K562 (cell line): ENCODE data around the gene PDGFD. TPM values are rescaled to one million over a fixed set of nuclear protein-coding genes. Genes with fewer than 3 reads are reported as not detected.

Source experiments
- IRF1 ChIP-seq: sonication (generic); formaldehyde crosslinking; IDR thresholded peaks from 2 replicates; pipeline ENCODE4 v1.8.0; 2022; ENCODE audit warnings: missing genetic modification reagents, mild to moderate bottlenecking, borderline replicate concordance
- NBN ChIP-seq: fragments of 450-650 bp; IDR thresholded peaks from 2 replicates; pipeline ENCODE4 v1.6.1; 2016; ENCODE audit warnings: low read depth, mild to moderate bottlenecking
- REST ChIP-seq, 2 experiments: fragments of 450-650 bp; formaldehyde crosslinking in 1 of 2; IDR thresholded peaks; 2 replicates each; pipeline versions ENCODE4 v1.4.0 to v1.6.1; 2014 to 2020; ENCODE audit warnings: mild to moderate bottlenecking in 2 of 2, borderline replicate concordance in 1 of 2, low read depth in 1 of 2
- RHOXF2B ChIP-seq: fragments of 250-450 bp; sonication (Bioruptor Pico); conservative IDR thresholded peaks from 2 replicates; pipeline ENCODE4 v1.5.1; 2021
- YBX1 ChIP-seq: fragments of 450-650 bp; IDR thresholded peaks from 2 replicates; pipeline ENCODE4 v1.7.1; 2016; ENCODE audit warnings: mild to moderate bottlenecking
- polyA plus RNA-seq, 8 experiments: library from polyadenylated mRNA; depleted of rRNA in 4 of 8; stranded (reverse) in 5 of 8; unstranded in 3 of 8; fragments of >200 nt; fragmentation: Nextera tagmentation in 2 of 8; fragmentation: Illumina TruSeq in 1 of 8; extraction: Ambion mirVana in 2 of 8; extraction: Trizol in 1 of 8; gene quantifications; 2 replicates each; pipeline versions ENCODE4 v1.2.1 to v1.2.3, GENCODE V29; 2011 to 2014; ENCODE audit warnings: inconsistent platforms in 1 of 8, missing spikeins in 1 of 8
- total RNA-seq, 7 experiments: library from RNA; depleted of rRNA in 6 of 7; stranded (reverse); fragments of >200 nt in 6 of 7; fragmentation: Illumina TruSeq in 2 of 7; extraction: Trizol in 2 of 7; gene quantifications; 2 replicates each; pipeline versions ENCODE4 v1.2.1 to v1.2.3, GENCODE V29; 2011 to 2021; ENCODE audit warnings: low replicate concordance in 1 of 7
- TF ChIP-seq, protein P1 (sequence below): IDR thresholded peaks from 2 replicates; pipeline ENCODE4 v1.6.1; 2011; ENCODE audit not compliant: insufficient read length; ENCODE audit errors: extremely low read depth
- TF ChIP-seq, protein P2 (sequence below): sonication (generic); formaldehyde crosslinking; IDR thresholded peaks from 2 replicates; pipeline ENCODE4 v1.9.0; 2022; ENCODE audit warnings: mild to moderate bottlenecking, missing genetic modification reagents

The PDGFD gene
- total and polyA plus RNA-seq, 9 of the 15 experiments (the other 6 are each of a cell fraction or from before 2014, with no cell fraction given): 0.11 TPM; not detected in 8

- no peak for TF ChIP-seq REST (IDR thresholded peaks at IDR 0.05; ENCODE audit: borderline replicate concordance)
- TF ChIP-seq REST (CRISPR knock-in tag; IDR thresholded peaks at IDR 0.05; ENCODE audit: low read depth): no peak
- TF ChIP-seq, protein P1, sequence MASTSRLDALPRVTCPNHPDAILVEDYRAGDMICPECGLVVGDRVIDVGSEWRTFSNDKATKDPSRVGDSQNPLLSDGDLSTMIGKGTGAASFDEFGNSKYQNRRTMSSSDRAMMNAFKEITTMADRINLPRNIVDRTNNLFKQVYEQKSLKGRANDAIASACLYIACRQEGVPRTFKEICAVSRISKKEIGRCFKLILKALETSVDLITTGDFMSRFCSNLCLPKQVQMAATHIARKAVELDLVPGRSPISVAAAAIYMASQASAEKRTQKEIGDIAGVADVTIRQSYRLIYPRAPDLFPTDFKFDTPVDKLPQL: no peak
- TF ChIP-seq YBX1: no peak
- TF ChIP-seq IRF1 (CRISPR knock-in tag): no peak
- TF ChIP-seq RHOXF2B (CRISPR knock-in tag): no peak
- TF ChIP-seq, protein P2, sequence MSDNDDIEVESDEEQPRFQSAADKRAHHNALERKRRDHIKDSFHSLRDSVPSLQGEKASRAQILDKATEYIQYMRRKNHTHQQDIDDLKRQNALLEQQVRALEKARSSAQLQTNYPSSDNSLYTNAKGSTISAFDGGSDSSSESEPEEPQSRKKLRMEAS: no peak
- no peak for TF ChIP-seq NBN
Observed at GRCh38 chr11:103920449-103920848, 243.5 kb downstream of the PDGFD start (continued).
